SU-DHL-6 (cell line): ENCODE results near the gene RETN.
"Not testable (repeated sequence)": the region's sequence is repeated elsewhere in the genome, so short reads cannot be mapped to it uniquely, and the experiment has no call there.

Experiments used
- CTCF ChIP-seq: fragments of 200-600 bp; sonication (generic); IDR thresholded peaks from one replicate; pipeline ENCODE4 v1.5.1; 2017; ENCODE audit warnings: antibody characterized with exemption, mild to moderate bottlenecking, low read length, moderate library complexity; ENCODE audit not compliant: insufficient read depth, poor library complexity, severe bottlenecking
- EZH2phosphoT487 ChIP-seq: fragments of 200-600 bp; sonication (generic), shearing (Covaris generic); conservative IDR thresholded peaks from 2 replicates; pipeline ENCODE4 v1.6.1; 2018; ENCODE audit warnings: mild to moderate bottlenecking, antibody characterized with exemption, low read length, moderate library complexity, mixed read lengths

DNA sequence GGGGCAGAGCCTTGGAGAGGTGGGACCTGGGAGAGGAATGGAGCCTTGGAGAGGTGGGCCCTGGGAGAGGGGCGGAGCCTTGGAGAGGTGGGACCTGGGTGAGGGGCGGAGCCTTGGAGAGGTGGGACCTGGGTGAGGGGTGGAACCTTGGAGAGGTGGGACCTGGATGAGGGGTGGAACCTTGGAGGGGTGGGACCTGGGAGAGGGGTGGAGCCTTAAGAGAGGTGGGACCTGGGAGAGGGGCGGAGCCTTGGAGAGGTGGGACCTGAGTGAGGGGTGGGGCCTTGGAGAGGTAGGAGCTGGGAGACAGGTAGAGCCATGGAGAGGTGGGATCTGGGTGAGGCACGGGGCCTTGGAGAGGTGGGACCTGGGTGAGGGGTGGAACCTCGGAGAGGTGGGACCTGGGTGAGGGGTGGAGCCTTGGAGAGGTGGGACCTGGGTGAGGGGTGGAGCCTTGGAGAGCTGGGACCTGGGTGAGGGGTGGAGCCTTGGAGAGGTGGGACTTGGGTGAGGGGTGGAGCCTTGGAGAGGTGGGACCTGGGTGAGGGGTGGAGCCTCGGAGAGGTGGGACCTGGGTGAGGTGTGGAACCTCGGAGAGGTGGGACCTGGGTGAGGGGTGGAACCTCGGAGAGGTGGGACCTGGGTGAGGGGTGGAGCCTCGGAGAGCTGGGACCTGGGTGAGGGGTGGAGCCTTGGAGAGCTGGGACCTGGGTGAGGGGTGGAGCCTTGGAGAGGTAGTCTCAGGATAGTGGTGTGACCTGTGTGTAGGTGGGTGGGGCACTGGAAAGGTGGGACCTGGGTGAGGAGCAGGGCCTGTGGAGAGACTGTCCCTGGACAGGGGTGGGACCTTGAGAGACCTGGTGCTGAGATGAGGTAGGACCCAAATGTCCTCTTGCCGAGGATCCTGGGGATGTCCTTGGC lies 25.0 kb upstream of the RETN start:
- TF ChIP-seq CTCF, EZH2phosphoT487: not testable (repeated sequence)
